Measurements from ENCODE around the gene KLHDC10. TPM values are rescaled to one million over a fixed set of nuclear protein-coding genes. Genes with fewer than 3 reads are reported as not detected.

KLHDC10 gene
- total RNA-seq, 1 donor from 2014 or later, result 13.0 TPM

DNA sequence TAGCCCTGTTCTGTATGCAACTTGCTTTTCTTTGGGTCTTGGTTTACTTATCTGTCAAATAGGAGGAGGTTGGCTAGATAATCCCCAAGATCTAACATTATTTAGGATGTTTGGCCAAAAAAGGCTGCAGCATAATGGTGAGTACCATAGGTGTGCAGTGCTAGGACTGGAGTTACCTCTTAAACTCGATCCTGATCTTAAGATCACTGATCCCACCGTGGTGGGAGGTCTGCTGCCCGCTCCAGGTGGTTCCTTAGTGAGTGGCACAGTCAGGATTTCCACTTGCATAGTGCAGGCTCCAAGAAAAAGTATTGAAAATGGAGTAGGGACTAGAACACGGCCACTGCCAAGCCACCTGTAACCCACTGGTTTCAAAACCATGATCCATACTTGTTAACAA lies 66.9 kb downstream of the KLHDC10 start:
- Histone ChIP-seq H3K27me3 (no peaks in the 10 kb centered on the region), H3K36me3 (peaks cover 18 to 44% of the 10 kb centered on the region in 2 donors), H3K9me3 (no peaks in the 10 kb centered on the region), H3K4me1 (peaks cover 0 to 12% of the 10 kb centered on the region in 2 donors), H3K27ac (no peak overlapping the region), H3K4me3 (no peak overlapping the region)
- no peak for DNase-seq (ENCODE audit: low spot score in 2 of 2)
- no peak for TF ChIP-seq CTCF (IDR thresholded peaks at IDR 0.05)
- intact Hi-C loops (cut with DNase I), result no loop called here

GRCh38 chr7:130139193-130139960 lies 69.0 kb downstream of the KLHDC10 start:
- no peak overlapping the region for H3K4me3 ChIP-seq
- no peak overlapping the region for H3K27ac ChIP-seq
- TF ChIP-seq CTCF (IDR thresholded peaks at IDR 0.05), result no peak
- H3K36me3 ChIP-seq, result peaks cover 4 to 27% of the 10 kb centered on the region in 2 donors
- no peak for DNase-seq (ENCODE audit: low spot score in 2 of 2)
- no peaks in the 10 kb centered on the region for H3K9me3 ChIP-seq
- peaks cover 0 to 12% of the 10 kb centered on the region in 2 donors for H3K4me1 ChIP-seq
- no peaks in the 10 kb centered on the region for H3K27me3 ChIP-seq
- intact Hi-C loops (cut with DNase I), result no loop called here

GRCh38 chr7:130140551-130141160 lies 70.3 kb downstream of the KLHDC10 start:
- Histone ChIP-seq H3K4me3 (peak overlapping the region; percentile 64 to 78), H3K27ac (peak overlapping the region; percentile 66 to 78), H3K9me3 (no peaks in the 10 kb centered on the region), H3K4me1 (peaks cover 0 to 12% of the 10 kb centered on the region in 2 donors), H3K27me3 (no peaks in the 10 kb centered on the region), H3K36me3 (peaks cover 4 to 14% of the 10 kb centered on the region in 2 donors)
- intact Hi-C loops (cut with DNase I), result no loop called here
- TF ChIP-seq CTCF (IDR thresholded peaks at IDR 0.05), result no peak
- DNase-seq (ENCODE audit: low spot score in 2 of 2), result no peak

DNA sequence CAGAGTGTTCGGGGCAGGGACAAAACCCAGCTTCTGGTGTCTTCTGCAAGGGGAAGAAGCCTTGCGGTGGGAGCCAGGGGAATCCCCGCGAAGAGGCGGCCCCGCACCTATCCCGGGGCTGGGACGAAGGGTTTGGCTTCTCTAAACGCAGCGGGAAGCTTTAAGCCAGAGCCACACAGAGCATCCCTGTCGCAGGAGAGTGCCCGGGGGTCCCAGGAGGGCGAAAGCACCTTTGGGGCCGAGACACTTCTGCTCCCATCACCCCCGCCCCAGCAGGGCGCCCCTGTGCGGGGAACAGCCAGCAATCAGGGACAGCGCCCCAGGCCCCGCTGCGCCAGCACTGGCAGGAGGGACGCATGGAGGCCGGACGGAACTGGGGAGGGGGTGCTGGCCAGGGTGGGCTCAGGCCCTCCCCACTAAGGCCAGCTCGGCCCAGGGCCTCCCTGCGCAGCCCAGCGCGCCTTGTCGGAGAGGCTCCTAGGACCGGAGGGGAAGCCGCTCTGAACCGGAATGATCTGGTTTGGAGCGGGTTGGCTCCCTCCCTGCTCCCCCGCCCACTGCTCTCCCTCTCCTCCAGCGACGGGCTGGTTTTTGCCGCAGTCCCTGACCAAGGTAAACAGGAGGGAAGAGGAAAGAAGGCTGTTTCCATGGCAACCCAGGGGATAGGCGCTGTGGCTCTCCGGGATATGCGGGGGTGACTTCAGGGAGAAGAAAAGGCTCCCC lies 71.0 kb downstream of the KLHDC10 start:
- Histone ChIP-seq H3K27ac (peak overlapping the region; percentile 66 to 78), H3K4me1 (peaks cover 0 to 12% of the 10 kb centered on the region in 2 donors), H3K4me3 (peak overlapping the region; percentile 64 to 78), H3K27me3 (no peaks in the 10 kb centered on the region), H3K9me3 (no peaks in the 10 kb centered on the region), H3K36me3 (peaks cover 4 to 12% of the 10 kb centered on the region in 2 donors)
- no peak for DNase-seq (ENCODE audit: low spot score in 2 of 2)
- peak in 1 of 3 experiments; percentile 13 for TF ChIP-seq CTCF (IDR thresholded peaks at IDR 0.05)
- intact Hi-C loops (cut with DNase I), result no loop called here

- Histone ChIP-seq H3K27me3 (no peaks in the 10 kb centered on the region), H3K27ac (peak overlapping the region; percentile 66 to 78), H3K4me3 (peak overlapping the region; percentile 64 to 78), H3K36me3 (peaks cover 0 to 6% of the 10 kb centered on the region in 2 donors), H3K9me3 (no peaks in the 10 kb centered on the region), H3K4me1 (peaks cover 0 to 12% of the 10 kb centered on the region in 2 donors)
- DNase-seq (ENCODE audit: low spot score in 2 of 2), result no peak
- intact Hi-C loops (cut with DNase I), result loop anchor here (2.0 kb wide), 1 partner anchor 63 kb away; the partner anchor contains the start of gene TMEM209
- no peak for TF ChIP-seq CTCF (IDR thresholded peaks at IDR 0.05)
These were observed 71.7 kb downstream of the KLHDC10 start for GRCh38 chr7:130141884-130142653.

Data from ascending aorta (tissue), 2 donors.